GM04504 (cell line): ENCODE measurements around the gene CERS1.

Experiments used
- DNase-seq: peaks from one replicate; pipeline ENCODE4 v3.0.0-alpha.2; 2012; ENCODE audit warnings: low read depth

The CERS1 gene

GRCh38 chr19:18870531-18871172, 25.3 kb downstream of the CERS1 start:
- DNase-seq, result no peak

- DNase-seq, result no peak
Observed at GRCh38 chr19:18869781-18870530, 26.0 kb downstream of the CERS1 start.

- DNase-seq, result no peak
Observed at GRCh38 chr19:18869023-18869618, 26.8 kb downstream of the CERS1 start.

- no peak for DNase-seq
Observed at GRCh38 chr19:18868380-18869022, 27.5 kb downstream of the CERS1 start.

- no peak for DNase-seq
Observed at GRCh38 chr19:18867751-18868150, 28.2 kb downstream of the CERS1 start.

GRCh38 chr19:18867199-18867598, 28.8 kb downstream of the CERS1 start:
- DNase-seq, result no peak

- no peak for DNase-seq
Observed at GRCh38 chr19:18866800-18867123, 29.2 kb downstream of the CERS1 start.

GRCh38 chr19:18865973-18866799, 29.8 kb downstream of the CERS1 start:
- DNase-seq, result no peak

- no peak for DNase-seq
Observed at GRCh38 chr19:18865106-18865972, 30.6 kb downstream of the CERS1 start.

GRCh38 chr19:18863843-18864362, 32.1 kb downstream of the CERS1 start:
- DNase-seq, result no peak

- DNase-seq, result no peak
Observed at GRCh38 chr19:18862976-18863842, 32.7 kb downstream of the CERS1 start.

- no peak for DNase-seq
Observed at GRCh38 chr19:18861917-18862316, 34.0 kb downstream of the CERS1 start.

- DNase-seq, result no peak
Observed at GRCh38 chr19:18861235-18861634, 34.7 kb downstream of the CERS1 start.

- no peak for DNase-seq
Observed at GRCh38 chr19:18860725-18861124, 35.2 kb downstream of the CERS1 start.

- no peak for DNase-seq
Observed at GRCh38 chr19:18860302-18860700, 35.7 kb downstream of the CERS1 start.

- no peak for DNase-seq
Observed at GRCh38 chr19:18859676-18860301, 36.2 kb downstream of the CERS1 start.

- no peak for DNase-seq
Observed at GRCh38 chr19:18858906-18859646, 36.9 kb downstream of the CERS1 start.

GRCh38 chr19:18857223-18857622, 38.7 kb downstream of the CERS1 start:
- DNase-seq, result no peak
